ENCODE results near the gene RBM27. TPM values are rescaled to one million over a fixed set of nuclear protein-coding genes. Genes with fewer than 3 reads are reported as not detected.

The RBM27 gene
- total RNA-seq, 1 experiment from 2014 or later = 22.5 TPM

- no peak for DNase-seq (ENCODE audit: low read depth, low spot score)
- CTCF ChIA-PET = no interaction called here
- H3K36me3 ChIP-seq (ENCODE audit: control insufficient read depth, insufficient read depth, low read length) = no peaks in the 10 kb centered on the region; the same call in 1 of the 2 replicates
- in situ Hi-C loops (cut with HindIII; ENCODE audit: low pct_unique_long_range_greater_than_20kb, low sequenced_read_pairs) (no loop called here), intact Hi-C loops (cut with micrococcal nuclease; ENCODE audit: unreplicated experiment) (no loop called here)
- no TSS peak for BruUV-seq (replicated peaks)
- H3K4me3 ChIP-seq (ENCODE audit: low read depth in 2 of 2, low read length in 2 of 2) = no peak overlapping the region
- ATAC-seq = no peak
- TF ChIP-seq REST (IDR thresholded peaks at IDR 0.05; ENCODE audit: insufficient read depth in 1 of 2, low read depth in 2 of 2, low read length in 1 of 2) (no peak), CTCF (IDR thresholded peaks at IDR 0.05) (no peak), POLR2AphosphoS5 (IDR thresholded peaks at IDR 0.05; ENCODE audit: low read depth, low read length) (no peak), TCF7L2 (IDR thresholded peaks at IDR 0.05; ENCODE audit: low read depth, low read length) (no peak), SIN3A (IDR thresholded peaks at IDR 0.05; ENCODE audit: borderline replicate concordance, insufficient read depth, low read depth, low read length) (no peak)
- no peaks in the 10 kb centered on the region for H3K9me3 ChIP-seq (ENCODE audit: control insufficient read depth, insufficient read depth, low read depth, low read length)
- POLR2A ChIA-PET = no interaction called here
- no peak overlapping the region for H3K27ac ChIP-seq (ENCODE audit: low read length)
- H3K4me1 ChIP-seq (ENCODE audit: control insufficient read depth, insufficient read depth, low read length) = no peaks in the 10 kb centered on the region
- no peaks in the 10 kb centered on the region for H3K27me3 ChIP-seq (ENCODE audit: control insufficient read depth, insufficient read depth, low read length)
These were observed 39.8 kb downstream of the RBM27 start for GRCh38 chr5:146243247-146243646.

- ChIA-PET CTCF (no interaction called here), POLR2A (no interaction called here)
- Histone ChIP-seq H3K27me3 (ENCODE audit: control insufficient read depth, insufficient read depth, low read length) (no peaks in the 10 kb centered on the region), H3K27ac (ENCODE audit: low read length) (no peak overlapping the region), H3K9me3 (ENCODE audit: control insufficient read depth, insufficient read depth, low read depth, low read length) (no peaks in the 10 kb centered on the region), H3K36me3 (ENCODE audit: control insufficient read depth, insufficient read depth, low read length) (no peaks in the 10 kb centered on the region), H3K4me3 (ENCODE audit: low read depth in 2 of 2, low read length in 2 of 2) (no peak overlapping the region), H3K4me1 (ENCODE audit: control insufficient read depth, insufficient read depth, low read length) (no peaks in the 10 kb centered on the region)
- no TSS peak for BruUV-seq (replicated peaks)
- in situ Hi-C loops (cut with HindIII; ENCODE audit: low pct_unique_long_range_greater_than_20kb, low sequenced_read_pairs) (no loop called here), intact Hi-C loops (cut with micrococcal nuclease; ENCODE audit: unreplicated experiment) (no loop called here)
- no peak for TF ChIP-seq SIN3A (IDR thresholded peaks at IDR 0.05; ENCODE audit: borderline replicate concordance, insufficient read depth, low read depth, low read length)
- TF ChIP-seq REST (IDR thresholded peaks at IDR 0.05; ENCODE audit: insufficient read depth in 1 of 2, low read depth in 2 of 2, low read length in 1 of 2) = no peak
- no peak for TF ChIP-seq TCF7L2 (IDR thresholded peaks at IDR 0.05; ENCODE audit: low read depth, low read length)
- no peak for TF ChIP-seq POLR2AphosphoS5 (IDR thresholded peaks at IDR 0.05; ENCODE audit: low read depth, low read length)
- TF ChIP-seq CTCF (IDR thresholded peaks at IDR 0.05) = no peak
- DNase-seq (ENCODE audit: low read depth, low spot score) = no peak
- ATAC-seq = no peak
These were observed 45.2 kb downstream of the RBM27 start for GRCh38 chr5:146248561-146248960.

Measured in Panc1 (cell line).